Mammary epithelial cell (primary cell): ENCODE data around the gene KIF1A.
"Not testable (repeated sequence)": the region's sequence is repeated elsewhere in the genome, so short reads cannot be mapped to it uniquely, and the experiment has no call there.

ENCODE experiments used
- EZH2 ChIP-seq: IDR thresholded peaks from 2 replicates; pipeline ENCODE4 v1.6.1; 2012; ENCODE audit warnings: low read length, inconsistent platforms, borderline replicate concordance
- TF ChIP-seq, protein P1 (sequence below), 2 donors: IDR thresholded peaks in 1 of 2; conservative IDR thresholded peaks in 1 of 2; 2 replicates each; pipeline ENCODE4 v1.5.1; 2011 to 2012; ENCODE audit warnings: inconsistent platforms in 2 of 2, low read length in 2 of 2, mild to moderate bottlenecking in 2 of 2, control low read depth in 1 of 2, low read depth in 1 of 2; ENCODE audit not compliant: insufficient read depth in 1 of 2; ENCODE audit errors: extremely low read depth in 1 of 2

DNA sequence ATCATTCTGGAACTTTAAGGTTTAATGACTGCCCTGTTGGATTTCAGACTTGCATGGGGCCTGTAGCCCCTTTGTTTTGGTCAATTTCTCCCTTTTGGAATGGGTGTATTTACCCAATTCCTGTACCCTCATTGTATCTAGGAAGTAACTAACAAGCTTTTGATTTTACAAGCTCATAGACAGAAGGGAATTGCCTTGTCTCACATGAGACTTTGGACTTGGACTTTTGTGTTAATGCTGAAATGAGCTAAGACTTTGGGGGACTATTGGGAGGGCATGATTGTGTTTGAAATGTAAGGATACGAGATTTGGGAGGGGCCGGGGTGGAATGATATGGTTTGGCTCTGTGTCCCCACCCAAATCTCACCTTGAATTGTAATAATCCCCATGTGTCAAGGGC lies 26.3 kb upstream of the KIF1A start:
- TF ChIP-seq, protein P1, sequence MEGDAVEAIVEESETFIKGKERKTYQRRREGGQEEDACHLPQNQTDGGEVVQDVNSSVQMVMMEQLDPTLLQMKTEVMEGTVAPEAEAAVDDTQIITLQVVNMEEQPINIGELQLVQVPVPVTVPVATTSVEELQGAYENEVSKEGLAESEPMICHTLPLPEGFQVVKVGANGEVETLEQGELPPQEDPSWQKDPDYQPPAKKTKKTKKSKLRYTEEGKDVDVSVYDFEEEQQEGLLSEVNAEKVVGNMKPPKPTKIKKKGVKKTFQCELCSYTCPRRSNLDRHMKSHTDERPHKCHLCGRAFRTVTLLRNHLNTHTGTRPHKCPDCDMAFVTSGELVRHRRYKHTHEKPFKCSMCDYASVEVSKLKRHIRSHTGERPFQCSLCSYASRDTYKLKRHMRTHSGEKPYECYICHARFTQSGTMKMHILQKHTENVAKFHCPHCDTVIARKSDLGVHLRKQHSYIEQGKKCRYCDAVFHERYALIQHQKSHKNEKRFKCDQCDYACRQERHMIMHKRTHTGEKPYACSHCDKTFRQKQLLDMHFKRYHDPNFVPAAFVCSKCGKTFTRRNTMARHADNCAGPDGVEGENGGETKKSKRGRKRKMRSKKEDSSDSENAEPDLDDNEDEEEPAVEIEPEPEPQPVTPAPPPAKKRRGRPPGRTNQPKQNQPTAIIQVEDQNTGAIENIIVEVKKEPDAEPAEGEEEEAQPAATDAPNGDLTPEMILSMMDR (conservative IDR thresholded peaks at IDR 0.05 in 1 of 2, IDR thresholded peaks at IDR 0.05 in 1 of 2; ENCODE audit: extremely low read depth in 1 of 2, insufficient read depth in 1 of 2, low read depth in 1 of 2, low read length in 2 of 2) = not testable (repeated sequence)
- not testable (repeated sequence) for TF ChIP-seq EZH2
